HG03460 (cell line): Measurements from ENCODE around the gene MICALL1.
"Not testable (repeated sequence)": the region's sequence is repeated elsewhere in the genome, so short reads cannot be mapped to it uniquely, and the experiment has no call there.

Experiments
- ATAC-seq: cut with Tn5 transposase; IDR thresholded peaks from one replicate; pipeline ENCODE4 v1.9.1; 2021; ENCODE audit not compliant: unreplicated experiment

MICALL1 gene

GRCh38 chr22:37926771-37927636, 20.9 kb downstream of the MICALL1 start:
- no peak for ATAC-seq

DNA sequence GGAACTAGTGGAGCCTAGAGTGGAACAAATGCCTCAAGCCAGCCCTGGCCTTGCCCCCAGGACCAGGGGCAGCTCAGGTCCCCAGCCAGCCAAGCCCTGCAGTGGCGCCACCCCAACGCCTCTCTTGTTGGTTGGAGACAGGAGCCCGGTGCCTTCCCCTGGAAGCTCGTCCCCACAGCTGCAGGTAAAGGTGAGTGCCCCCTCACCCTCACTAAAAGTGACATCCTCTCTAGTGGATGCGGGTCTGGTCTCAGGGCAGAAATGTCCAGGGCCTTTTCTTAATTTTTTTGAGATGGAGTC, 21.5 kb downstream of the MICALL1 start:
- no peak for ATAC-seq

GRCh38 chr22:37929390-37929789, 23.3 kb downstream of the MICALL1 start:
- ATAC-seq: no peak

DNA sequence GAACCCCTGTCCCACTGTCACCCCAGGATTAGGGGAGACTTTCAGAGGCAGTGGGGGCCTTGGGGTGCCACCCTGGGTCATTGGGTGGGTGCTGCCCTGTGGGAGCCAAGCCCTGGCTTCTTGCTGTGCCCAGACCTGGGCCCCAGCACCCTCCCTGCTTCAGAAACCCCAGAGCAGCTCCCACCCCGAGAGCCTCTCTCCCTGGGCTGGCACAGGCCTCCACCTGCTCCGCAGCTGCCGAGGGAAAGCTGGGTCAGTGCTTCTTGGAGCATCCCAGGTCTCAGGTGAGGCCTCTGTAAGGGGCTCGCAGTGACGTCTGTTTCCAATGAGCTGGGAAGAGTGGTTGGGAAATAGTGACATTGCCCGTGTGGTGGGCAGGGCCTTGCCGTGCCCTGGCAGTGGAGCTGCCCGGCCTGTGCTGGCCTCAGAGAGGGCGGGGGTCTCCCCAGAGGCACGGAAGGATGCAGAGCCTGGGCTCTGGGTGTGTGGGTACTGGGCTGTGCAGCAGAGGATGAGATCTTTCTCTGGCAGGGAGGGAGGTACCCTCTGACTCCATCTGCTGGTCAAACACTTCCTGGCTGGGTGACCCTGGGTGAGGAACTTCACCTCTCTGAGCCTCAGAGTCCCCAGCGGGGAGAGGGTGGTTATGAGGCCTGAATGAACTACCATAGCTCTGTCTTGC, 24.3 kb downstream of the MICALL1 start:
- no peak for ATAC-seq

DNA sequence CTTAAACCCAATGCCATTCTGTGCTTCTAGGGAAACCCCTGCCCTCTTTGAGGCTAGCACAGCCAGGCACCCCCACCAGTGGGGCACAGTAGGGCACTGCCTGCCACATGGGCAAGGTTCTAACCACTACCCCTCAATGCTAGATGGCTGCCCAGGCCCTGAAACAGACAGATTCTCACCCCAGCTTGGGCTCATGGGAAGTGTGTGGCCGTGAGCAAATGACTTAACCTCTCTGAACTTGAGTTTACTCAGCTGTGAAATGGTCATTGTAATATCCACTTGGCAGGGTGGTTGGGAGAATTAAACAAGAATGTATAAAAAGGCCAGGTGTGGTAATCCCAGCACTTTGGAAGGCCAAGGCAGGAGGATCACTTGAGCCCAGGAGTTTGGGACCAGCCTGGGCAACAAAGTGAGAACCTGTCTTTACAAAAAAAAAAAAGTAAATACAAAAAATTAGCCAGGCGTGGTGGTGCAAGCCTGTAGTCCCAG, 24.9 kb downstream of the MICALL1 start:
- no peak for ATAC-seq

DNA sequence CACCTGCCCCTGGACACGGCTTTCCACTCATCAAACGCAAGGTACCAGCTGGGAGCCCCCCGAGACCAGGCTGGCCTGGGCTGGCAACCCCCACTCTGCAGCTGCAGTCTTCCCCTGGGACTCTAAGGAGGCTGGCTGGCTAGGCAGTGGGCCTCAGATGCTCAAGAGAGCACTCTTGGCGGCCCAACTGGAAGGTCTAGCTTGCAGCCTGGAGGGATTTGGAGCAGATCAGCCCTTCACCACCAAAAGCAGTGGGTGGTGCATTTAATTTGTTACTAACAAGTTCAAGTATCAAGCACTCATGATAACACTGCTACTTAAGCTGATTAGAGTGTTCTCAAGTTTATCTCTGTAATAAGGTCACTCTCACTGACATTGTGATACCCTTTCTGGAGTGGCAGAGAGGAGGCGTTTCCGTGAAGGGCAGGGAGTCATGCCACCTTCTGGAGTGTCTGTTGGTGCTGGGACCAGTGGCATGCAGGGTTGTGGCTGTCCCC, 25.8 kb downstream of the MICALL1 start:
- ATAC-seq: no peak

DNA sequence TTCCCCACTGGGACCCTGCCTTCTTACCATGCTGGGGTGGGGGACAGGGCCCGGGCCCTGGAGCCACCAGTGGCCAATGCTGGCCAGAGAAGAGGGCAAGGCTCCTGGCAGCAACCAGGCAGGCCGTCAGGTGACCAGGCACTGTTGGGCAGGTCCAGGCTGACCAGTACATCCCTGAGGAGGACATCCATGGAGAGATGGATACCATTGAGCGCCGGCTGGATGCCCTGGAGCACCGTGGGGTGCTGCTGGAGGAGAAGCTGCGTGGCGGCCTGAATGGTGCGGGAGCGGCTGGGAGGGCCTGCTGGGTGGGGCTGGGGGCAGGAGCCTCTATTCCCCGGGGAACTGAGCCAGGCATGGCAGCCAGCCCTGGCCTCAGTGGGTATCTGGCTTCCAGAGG, 26.3 kb downstream of the MICALL1 start:
- ATAC-seq: no peak

DNA sequence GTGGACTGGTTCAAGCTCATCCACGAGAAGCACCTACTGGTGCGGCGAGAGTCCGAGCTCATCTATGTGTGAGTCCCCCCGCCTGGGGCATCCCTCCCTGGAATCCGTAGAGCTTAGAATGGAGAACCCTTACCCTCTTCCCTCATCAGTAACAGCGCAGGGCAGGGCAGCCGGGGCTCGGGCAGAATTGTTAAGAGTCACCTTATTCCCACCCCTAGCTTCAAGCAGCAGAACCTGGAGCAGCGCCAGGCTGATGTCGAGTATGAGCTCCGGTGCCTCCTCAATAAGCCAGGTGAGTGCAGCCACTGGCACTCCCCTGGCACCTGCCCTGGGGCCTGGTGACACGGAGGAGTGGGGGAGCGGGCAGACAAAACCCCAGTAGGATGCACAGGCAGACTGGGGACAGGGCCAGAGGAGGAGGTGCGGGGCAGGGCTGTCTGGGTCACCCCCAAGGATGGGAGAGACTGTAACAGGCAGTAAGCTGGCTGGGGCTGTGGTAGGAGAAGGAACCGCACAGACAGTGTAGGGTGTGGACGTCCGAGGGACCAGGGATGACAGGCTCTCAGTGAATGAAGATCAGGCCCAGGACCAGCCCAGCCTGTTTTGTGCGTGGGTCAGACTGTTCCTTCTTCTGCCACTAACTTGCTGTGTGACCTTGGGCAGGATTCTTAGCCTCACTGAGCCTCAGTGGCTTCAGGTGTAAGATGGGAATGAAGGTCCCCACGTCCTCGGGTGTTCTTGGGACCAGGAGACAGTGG, 26.9 kb downstream of the MICALL1 start:
- no peak for ATAC-seq

DNA sequence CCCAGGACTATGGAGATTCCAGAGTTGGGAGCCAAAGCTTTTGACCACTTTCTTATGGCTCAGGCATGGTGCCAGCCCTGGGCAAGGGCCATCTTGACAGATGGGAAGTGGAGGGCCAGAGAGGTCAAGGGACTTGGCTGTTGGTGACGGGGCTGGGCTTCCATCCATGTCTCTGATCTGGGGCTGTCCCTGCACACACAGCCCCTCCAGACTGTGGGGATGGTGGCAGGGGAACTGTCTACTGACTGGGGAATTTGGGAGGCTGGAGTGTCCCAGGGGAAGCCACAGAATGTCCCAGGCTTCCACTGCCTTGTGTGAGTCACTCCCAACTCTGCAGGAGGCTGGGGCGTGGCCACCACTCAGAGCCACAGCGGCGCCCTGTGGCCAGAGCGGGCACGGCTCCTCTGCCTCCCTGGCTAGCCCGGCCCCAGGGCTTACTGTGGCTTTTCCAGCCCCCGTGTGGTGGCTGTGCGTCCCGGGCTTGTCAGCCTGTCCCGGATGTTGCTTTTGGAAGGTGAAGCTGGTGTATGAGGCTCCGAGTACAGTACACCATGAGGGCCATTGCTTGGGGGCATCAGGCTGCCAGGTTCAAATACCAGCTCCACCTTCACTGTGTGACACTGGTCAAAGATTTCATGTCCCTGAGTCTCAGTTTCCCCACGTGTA, 27.7 kb downstream of the MICALL1 start:
- no peak for ATAC-seq

- no peak for ATAC-seq
These were observed 34.7 kb downstream of the MICALL1 start for GRCh38 chr22:37940698-37941376.

- ATAC-seq: no peak
These were observed 36.0 kb downstream of the MICALL1 start for GRCh38 chr22:37942133-37942532.

GRCh38 chr22:37943136-37943824, 37.2 kb downstream of the MICALL1 start:
- ATAC-seq: no peak

GRCh38 chr22:37943825-37944198, 37.7 kb downstream of the MICALL1 start:
- ATAC-seq: no peak

- ATAC-seq: not testable (repeated sequence)
These were observed 38.3 kb downstream of the MICALL1 start for GRCh38 chr22:37944423-37944822.

- ATAC-seq: not testable (repeated sequence)
These were observed 41.2 kb downstream of the MICALL1 start for GRCh38 chr22:37947142-37947795.

DNA sequence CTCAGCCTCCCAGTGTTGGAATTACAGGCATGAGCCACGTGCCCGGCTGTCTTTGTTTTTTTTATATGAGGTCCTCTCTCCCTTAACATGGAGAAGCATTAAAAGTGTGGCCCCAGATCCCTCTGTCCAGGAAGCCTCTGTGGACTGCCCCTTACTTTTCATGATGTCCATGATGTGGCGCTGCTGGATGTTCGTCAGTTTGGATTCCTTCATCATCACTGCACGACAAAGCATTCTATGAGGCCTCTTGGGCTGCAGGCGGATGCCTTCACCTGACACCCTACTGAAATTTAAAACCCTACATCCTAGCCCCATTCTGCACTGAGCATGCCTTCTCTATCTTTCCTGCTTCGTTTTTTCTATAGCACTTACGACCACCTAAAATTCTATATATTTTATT, 45.2 kb downstream of the MICALL1 start:
- no peak for ATAC-seq

GRCh38 chr22:37952629-37953028, 46.5 kb downstream of the MICALL1 start:
- ATAC-seq: not testable (repeated sequence)

DNA sequence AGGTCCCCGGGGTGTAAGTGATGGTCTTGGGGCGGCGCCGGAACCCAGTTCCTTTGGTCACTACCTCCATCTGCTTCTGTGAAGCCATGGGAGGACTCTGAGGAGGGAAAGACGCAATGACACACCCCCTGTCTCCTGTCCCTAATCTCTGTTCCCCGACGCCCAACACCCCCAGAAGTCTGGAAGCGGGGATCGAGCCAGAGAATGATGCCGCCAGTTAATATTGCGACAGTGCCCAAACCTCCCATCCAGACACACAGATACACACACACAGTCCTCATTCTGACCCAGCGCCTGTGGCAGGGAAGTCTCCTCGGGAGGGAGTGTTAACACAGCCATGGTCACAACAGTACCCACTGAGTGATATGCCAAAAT, 47.0 kb downstream of the MICALL1 start:
- ATAC-seq: peak; percentile 43

GRCh38 chr22:37953437-37954179, 47.5 kb downstream of the MICALL1 start, which contains the start of the genes C22orf23 and POLR2F:
Gene C22orf23, minus strand, starts transcription at chr22:37953601. Its CDS starts 452 bp downstream, at chr22:37953149.
Gene POLR2F, plus strand, starts transcription at chr22:37953699. Its CDS starts 89 bp downstream, at chr22:37953788.
- ATAC-seq: peak; percentile 81
